GM19023 (cell line): Measurements from ENCODE around the gene MAN1A1.

Source experiments
- ATAC-seq: cut with Tn5 transposase; IDR thresholded peaks from one replicate; pipeline ENCODE4 v1.9.1; 2021; ENCODE audit warnings: mild to moderate bottlenecking, moderate library complexity; ENCODE audit not compliant: unreplicated experiment

The MAN1A1 gene

DNA sequence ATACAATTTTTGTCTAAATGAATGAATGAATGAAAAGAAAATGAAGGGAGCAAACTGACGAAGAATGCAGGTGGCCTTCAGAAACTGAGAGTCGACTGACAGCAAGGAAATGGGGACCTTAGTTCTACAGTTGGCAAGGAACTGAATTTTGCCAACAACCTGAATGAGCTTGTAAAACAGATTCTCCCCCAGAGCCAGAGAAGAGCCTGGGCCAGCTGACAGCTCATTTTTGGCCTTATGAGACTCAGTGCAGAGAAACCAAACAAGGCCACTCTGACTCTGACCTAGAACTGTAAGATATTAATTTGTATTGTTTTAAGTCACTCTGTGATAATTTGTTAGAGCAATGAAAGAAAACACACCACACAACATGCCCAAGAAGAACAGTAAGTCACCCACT lies 21.8 kb downstream of the MAN1A1 start:
- no peak for ATAC-seq

DNA sequence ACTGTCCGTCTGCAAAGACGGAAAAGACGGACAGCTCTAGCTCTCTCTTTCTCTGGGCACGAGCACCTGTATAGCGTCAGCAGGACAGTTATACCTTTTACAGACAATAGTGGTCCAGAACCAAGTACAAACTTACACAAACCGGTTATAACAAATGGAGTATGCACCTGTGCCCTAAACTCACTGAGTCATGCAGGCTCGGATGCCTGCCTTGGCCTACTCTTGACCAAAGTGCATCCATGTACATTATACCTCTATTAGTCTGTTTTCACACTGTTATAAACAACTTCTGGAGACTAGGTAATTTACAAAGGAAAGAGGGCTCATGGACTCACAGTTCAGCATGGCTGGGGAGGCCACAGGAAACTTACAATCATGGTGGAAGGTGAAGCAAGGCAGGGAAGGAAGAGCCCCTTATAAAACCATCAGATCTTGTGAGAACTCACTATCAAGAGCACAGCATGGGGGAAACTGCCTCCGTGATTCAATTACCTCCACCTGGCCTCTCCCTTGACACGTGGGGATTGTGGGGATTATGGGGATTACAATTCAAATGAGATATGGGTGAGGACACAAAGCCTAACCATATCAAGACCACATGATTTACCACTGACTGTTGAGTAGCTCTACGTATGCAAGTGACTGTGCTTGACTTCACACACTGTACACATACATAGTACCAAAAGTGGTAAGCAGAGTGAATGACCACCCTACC lies 23.1 kb downstream of the MAN1A1 start:
- ATAC-seq, result no peak

DNA sequence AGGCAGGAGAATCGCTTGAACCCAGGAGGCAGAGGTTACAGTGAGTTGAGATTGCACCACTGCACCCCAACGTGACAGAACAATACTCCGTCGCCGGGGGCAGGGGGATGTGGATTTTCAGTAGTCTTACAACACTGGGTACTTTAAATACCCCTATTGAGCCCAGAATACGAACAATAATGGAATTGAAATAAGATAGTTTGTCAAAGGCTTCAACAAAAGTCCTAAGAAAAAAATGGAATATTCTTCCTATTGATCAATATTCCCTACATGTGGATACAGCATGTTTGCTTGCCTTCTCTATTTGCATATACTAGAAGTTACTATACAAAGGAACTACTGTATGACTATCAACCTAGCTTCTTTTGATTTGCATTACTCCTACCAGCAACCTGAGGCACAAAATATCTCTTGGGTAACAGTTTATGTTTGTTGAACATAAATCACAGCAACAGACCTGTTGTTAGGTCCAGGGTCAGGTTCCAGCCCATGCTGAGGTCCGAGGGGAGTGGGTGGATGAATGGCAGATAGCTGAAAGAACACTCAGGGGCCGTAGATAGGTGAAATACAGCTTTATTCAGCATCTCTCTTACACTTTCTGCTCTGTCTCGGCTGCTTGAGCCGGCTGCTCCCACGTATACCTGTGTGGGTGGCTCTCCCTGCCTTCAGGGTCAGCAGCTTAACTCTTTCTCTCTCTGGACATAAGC lies 23.8 kb downstream of the MAN1A1 start:
- no peak for ATAC-seq

DNA sequence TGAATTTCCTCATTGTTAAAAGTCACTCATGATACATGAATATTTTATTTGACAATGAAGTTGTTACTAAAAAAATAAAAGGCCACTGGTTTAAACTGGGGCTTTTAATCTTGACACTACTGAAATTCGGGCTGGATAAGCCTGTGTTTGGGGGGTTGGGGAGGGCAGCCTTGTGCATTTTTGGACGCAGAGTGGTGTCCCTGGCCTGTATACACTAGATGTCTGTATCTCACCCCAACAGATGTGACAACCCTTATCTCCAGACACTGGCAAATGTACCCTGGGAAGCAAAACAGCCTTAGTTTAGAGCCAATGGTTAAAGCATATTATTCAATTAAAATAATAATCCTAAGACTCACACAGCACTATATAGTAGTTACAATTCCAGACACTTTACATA lies 24.8 kb downstream of the MAN1A1 start:
- ATAC-seq, result no peak

DNA sequence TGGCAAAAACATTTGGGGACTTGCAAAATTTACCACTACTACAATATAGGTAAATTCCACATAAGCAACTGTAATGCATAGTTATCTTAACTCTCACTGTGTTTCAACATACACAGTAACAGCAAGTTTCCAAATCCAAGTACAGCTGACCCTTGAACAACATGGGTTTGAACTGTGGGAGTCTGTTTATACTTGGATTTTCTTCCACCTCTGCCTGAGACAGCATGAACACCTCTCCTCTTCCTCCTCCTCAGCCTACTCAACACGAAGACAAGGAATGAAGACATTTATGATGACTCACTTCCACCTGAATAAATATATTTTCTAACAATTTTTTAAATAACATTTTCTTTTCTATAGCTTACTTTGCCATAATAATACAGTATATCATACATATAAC lies 25.6 kb downstream of the MAN1A1 start:
- ATAC-seq, result no peak

DNA sequence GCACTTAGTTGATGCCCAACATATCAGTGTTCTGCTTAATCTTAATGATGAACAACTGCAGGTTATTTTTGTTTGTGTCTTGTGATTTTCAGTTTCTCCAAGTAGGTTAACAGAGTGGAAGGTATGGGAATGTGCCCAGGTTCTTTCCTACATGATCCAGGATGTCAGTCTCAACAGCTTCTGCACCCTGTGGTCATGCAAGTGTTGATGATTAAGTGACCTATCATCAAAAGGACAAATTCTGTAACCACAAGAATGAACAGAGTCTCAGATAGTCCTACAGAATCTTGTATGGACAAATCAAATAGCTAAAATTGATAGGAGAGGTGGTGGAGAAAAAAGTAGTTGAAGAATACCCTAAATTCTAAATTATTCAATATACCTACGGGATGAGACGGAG lies 26.1 kb downstream of the MAN1A1 start:
- ATAC-seq, result no peak

DNA sequence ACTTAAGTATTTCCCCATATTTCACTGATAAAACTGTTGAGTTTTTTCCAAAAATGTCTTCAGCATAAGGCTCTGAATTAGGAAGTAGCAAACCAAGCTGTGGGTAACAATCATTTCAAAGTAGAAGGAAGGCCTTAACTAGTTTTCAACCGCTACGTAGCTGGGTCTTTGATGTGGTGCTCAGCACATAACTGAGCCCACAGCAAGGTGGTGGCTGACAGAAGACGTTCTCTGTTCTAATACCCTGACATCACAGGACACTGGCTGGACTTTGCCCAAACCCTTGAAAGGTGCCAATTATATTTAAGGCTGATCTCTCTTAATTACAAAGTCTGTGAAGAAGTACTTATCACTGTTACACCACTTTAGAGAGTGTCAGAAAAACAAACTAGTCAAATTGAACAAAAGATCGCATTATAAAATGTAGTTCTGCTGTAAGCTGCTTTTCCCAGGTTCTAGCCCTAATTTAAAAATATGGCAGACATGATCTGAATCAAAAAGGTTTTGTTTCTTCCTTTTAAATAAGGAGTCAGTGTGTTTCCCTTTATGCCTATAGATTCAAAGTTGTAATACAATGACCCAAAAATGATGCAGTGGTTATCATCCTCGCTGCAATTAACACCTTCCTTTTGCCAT lies 26.7 kb downstream of the MAN1A1 start:
- no peak for ATAC-seq

DNA sequence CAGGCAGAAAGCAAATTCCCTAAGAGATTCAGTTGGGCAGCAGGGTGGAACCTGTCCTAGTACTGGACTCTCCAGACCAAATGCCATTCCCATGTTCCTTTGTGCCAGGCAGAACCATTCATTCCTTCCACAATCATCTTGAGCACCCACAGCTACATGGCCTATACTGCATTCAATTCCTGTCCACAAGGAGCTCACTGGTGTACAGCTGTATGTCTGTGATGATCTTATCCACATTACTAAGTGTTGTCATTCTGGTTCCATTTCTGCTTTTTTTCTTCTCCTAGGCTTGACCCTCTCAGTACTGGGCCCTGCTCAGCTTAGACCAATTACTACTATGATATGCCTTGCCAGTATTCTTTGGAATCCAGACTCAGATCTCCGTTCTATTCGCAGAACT lies 27.5 kb downstream of the MAN1A1 start:
- ATAC-seq, result no peak

DNA sequence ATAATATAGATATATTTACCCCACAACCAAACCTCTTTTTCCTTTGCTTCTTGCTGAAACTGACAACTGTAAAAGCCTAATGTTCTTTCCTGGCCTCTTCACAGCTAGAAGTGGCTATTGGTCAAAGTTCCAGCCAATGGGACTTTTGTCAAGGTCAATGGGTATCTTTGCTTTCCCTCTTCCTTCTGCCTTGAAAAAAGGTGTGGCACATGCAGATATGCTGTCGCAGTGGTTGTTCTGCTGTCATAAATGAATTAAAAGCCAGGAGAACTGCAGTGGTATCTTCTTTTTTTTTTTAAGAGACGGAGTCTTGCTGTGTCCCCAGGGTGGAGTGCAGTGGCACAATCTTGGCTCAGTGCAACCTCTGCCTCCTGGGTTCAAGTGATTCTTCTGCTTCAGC lies 29.9 kb downstream of the MAN1A1 start:
- no peak for ATAC-seq

DNA sequence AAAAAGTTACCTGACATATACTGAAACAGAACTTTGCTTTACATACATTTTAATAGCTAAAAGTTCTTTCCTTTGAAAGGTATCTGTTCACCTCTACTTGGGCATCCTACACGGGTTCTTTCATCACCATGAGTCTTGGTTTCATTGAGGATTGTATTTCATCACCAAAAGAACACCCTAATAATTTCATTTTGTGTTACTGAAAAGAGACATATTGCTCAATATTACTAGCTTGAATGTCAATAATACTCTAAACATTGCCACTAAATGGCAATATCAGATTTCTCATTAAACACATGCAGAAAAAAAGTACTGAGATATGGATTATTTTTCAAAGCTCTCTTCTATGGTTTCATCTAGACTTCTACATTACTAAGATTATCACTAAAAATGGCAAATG lies 30.8 kb downstream of the MAN1A1 start:
- ATAC-seq, result no peak

DNA sequence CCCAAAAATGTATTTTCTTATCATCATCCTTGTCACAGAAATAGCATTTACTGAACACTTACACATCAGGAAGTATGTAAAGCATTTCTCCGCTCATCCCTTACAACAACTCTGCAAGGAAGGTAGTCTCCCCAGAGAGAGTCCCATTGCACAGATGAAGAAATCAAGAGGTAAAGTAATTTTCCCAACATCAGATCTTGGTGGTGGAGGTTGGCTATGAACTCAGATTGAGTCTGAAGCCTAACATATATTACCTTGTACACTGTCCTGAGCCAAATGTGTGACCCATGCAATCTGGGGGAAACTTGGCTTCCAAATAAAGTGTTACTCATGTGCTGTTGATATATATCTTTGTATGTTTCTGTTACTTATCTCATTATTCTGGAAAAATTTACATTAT lies 31.4 kb downstream of the MAN1A1 start:
- no peak for ATAC-seq

DNA sequence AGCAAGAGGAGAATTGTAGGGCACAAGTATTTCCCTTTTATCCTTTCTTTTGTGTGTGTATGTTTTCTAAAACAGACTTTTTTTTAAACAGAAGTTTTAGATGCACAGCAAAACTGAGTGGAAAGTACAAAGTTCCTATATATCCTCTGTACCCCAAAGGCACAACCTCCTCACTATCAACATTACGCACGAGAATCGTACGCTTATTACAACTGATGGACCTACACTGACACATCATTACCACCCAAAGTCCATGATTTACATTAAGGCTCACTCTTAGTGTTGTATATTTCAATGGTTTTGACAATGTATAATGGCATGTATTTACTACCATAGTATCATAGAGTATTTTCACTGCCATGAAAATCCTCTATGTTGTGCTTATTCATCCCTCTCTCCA lies 32.6 kb downstream of the MAN1A1 start:
- no peak for ATAC-seq

DNA sequence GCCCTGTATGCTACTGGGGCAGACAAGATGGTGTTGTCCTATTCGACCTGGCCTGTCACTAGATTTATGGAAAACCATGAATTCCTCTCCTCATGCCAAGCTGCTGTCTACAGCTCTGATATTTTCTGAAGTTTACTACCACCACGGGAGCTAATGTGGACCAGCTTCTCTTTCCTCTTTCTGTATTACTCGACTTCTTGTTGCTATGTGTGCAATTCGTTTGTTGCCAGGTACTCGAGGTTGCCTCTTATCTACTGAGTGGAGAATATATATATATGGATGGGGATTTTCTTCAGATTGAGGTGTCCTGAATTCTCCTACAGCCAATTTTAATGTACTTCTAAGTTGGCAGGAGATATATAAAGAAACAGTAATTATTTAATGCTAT lies 34.7 kb downstream of the MAN1A1 start:
- ATAC-seq, result peak; percentile 45

DNA sequence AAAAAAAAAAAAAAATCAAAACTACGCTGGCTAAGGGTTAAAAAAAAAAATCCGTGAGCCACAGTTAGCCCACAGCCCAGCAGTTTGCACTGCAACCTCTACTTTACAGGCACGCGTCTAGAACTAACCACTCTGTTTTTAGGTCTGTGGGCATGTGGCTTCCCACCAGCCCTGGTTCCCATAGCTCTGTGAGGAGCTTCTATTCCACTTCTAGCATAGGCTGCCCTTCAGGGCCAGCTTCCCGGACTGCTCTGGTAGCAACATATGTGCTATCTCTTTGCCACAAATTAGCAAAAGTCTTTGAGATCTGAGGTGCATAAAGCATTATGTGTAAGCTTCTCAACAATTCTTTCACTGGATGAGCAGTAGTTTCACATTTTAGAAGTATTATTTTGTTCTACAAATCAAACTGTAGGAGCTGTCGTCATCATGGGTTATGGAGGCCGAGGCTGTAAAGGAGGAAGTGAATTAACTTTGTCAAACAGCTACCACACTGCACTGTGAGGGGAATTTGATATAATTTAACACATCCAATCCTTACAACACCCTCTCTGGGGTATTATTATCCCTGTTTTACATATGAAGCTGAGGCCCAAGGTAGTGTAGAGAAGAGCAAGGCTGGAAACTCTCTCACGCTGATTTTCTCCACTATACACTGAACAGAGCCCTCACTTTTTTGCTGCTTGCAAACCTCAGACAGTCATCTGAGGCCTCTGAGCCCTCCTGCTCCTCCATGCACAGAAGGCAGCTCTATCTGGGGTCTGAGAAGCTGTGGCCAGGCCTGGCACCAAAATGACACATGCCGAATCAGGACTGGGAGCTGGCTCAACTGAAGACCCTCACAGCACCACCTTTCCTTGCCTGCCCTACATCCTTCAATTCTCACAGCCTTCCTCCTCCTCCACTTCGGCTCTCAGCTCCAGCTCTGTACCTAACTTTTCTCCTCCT lies 35.4 kb downstream of the MAN1A1 start:
- peak; percentile 64 for ATAC-seq

DNA sequence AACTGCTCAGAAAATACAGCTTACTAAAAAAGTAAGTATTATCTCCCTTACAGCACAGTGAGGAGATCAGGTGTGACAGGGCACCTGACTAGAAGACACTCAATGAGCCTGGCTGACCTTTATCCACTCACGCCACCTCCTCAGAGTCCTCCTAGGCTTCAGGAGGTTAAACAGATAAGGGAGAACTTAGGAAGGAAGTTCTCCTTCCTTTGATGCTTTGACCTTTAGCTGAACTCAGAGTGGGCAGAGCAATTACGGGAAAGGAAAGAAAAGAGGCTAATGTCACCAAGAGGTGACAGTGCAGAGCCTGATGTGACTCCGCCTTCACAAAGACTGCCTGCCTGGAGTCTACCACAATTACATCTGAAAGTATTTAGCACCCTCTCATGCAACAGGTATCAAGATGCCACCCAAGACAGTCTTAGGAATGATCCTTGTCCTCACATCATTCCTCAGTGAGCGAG lies 36.7 kb downstream of the MAN1A1 start:
- ATAC-seq, result peak; percentile 36

DNA sequence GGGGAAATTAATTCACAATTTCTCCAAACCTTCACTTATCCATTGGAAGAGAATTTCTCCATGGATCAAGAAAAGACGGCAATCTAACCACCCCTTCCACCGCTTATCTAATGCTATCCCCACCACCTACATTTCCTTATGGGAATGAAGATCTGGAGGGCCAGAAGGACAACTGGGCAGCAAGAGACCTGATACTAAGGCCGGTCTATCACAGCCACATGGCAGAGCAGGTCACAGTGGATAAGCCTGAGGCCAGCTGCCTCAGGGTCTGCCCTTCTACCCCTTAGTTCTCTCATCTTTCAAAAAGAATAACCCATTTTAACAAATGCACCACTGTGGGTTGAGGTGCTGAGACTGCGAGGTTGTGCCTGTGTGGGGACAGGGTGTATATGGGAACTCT lies 37.1 kb downstream of the MAN1A1 start:
- ATAC-seq, result no peak

DNA sequence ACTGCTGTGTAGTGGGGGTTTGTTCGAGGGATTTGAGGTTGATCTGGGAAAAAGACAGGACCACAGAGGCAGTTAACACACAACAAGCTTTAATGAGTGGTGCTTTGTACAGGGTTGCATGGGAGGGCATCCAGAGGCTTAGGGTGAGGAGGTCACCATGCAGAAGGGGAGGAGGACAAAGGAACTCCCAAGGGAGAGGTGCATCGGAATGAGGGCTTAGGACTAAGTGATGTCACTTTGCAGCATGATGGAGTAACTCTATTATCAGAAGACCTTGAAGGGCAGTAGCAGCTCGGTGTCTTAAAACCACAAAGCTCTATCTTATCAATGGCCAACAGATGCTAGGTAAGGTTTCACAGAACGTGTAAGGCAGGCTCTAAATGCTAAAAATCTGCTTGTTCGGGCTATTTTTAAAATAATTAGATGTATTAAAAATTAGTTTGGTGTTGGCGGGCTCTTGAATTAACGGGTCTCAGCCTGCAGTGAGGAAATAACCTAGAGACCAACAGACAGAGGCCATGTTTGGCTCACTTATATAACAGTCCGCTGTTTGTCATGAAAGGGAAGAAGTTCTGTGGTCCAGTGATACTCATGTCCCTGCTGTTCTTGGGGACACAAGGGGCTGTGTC lies 37.9 kb downstream of the MAN1A1 start:
- ATAC-seq, result no peak

DNA sequence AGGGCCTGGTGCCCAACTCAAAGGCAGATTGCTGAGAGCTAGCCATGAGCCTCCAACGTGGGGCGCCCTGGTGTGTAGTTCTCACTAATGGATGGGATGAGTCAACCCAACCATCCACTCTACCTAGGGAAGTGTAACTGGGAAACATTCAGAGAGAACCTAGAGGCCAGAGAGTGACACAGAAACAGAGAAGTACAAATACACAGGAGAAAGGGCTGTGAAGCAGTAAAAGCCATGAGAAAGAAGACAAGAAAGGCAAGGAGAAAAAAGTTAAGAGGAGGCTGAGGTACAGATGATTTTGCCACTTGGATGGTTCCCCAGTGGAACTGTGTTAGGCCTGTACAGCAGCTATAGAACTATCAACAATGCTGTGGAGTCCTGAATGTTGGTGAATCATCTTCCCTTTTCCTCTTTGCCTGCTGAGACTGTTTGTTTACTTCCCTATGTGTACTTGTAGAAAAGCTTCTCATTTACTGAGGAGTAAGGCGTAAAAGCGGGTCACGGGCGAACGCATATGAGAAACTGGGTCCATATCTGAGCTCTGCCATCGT lies 39.0 kb downstream of the MAN1A1 start:
- ATAC-seq, result no peak

DNA sequence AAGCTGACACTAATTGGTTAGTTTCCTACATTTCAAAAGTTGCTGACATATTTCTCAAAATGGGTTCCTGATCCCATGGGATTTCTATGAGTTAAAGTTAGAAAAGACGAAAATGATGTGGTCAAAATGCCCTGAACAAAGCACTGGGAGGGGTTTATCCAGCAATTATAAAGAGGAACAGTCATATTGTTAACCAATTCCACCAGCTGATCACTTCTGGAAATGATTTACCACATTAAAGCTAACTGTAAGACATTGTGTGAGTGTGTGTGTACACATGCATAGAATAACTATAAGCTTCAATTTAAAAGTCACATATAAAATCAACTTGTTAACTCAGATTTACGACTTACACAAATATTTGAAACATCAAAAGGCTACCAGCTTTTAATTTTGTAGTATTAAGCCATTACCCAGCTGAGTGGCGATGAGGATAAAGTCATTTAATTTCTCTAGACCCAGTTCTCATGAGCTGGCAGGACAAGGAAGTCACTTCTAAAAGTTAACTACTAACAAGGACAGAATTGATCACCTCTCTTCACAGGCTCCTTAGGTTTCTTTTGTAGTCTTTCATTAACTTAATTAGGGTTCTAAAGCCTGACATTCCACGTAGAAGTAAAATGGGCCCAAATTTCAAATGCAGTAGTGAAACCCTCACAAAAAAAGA lies 40.4 kb downstream of the MAN1A1 start:
- ATAC-seq, result no peak

DNA sequence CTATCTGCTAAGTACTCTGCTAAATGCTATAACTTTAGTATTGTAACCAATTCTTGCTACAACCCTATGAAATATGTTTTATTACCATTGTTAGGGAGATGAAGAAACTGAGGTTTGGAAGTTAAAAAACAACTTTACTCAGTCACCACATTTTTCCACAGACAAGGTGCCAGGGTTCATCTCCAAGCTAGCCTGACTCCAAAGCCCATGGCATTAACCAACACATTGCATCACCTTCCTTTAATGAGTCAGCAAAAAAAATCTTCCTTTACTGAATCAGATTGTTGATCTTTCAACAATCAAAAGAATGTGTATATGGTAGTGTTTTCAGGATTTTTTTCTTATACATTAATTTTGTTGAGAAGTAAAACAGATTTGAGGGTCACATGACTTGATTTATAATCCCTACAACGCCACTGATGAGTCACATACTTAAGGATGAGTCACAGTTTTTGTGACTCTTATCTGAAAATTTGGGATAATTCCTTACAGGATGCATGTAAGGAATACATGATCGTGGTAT lies 41.5 kb downstream of the MAN1A1 start:
- ATAC-seq, result no peak
